IMR-90 (cell line): ENCODE measurements around the gene NLRC5. TPM values are rescaled to one million over a fixed set of nuclear protein-coding genes. Genes with fewer than 3 reads are reported as not detected.

Experiments used
- ATAC-seq: fragments of 200-7000 bp; cut with Tn5 transposase; 2 replicates; pipeline ENCODE4 v1.9.1; 2020; ENCODE audit warnings: low read depth, mild to moderate bottlenecking, moderate library complexity
- BruUV-seq: library from RNA; stranded (reverse); fragments of 400-500 nt; replicated peaks from 2 replicates; lab custom pipeline; 2021; lab: Mats Ljungman, UMichigan
- CTCF ChIA-PET: fragments of 300-600 bp; formaldehyde crosslinking; extraction: SDS; loops from one replicate; lab custom pipeline; 2021; ENCODE audit warnings: antibody characterized with exemption; lab: Yijun Ruan, JAX
- POLR2A ChIA-PET: fragments of 300-600 bp; sonication (Branson Sonifier 250); formaldehyde crosslinking; loops from one replicate; lab custom pipeline; 2022; ENCODE audit warnings: antibody characterized with exemption; ENCODE audit not compliant: unreplicated experiment; lab: Charles Lee
- DNase-seq: peaks from one replicate; pipeline ENCODE4 v3.0.0; 2013
- H2AFZ ChIP-seq: replicated peaks from 2 replicates; pipeline ENCODE3; 2013; ENCODE audit warnings: low read length, mild to moderate bottlenecking; ENCODE audit not compliant: poor library complexity
- H2AK5ac ChIP-seq: 2 replicates; pipeline ENCODE4 v1.6.1; 2013; ENCODE audit warnings: low read depth, low read length, inconsistent platforms
- H2AK9ac ChIP-seq: replicated peaks from 2 replicates; pipeline ENCODE3; 2013; ENCODE audit warnings: mild to moderate bottlenecking, low read depth, low read length, moderate library complexity; ENCODE audit not compliant: poor library complexity
- H2BK120ac ChIP-seq: 2 replicates; pipeline ENCODE4 v1.6.1; 2013; ENCODE audit warnings: low read depth, low read length, inconsistent platforms
- H2BK15ac ChIP-seq: 3 replicates; pipeline ENCODE4 v1.6.1; 2013; ENCODE audit warnings: low read depth, low read length, inconsistent platforms
- H2BK20ac ChIP-seq: 2 replicates; pipeline ENCODE4 v1.6.1; 2013; ENCODE audit warnings: low read depth, mild to moderate bottlenecking, inconsistent platforms, low read length, moderate library complexity
- H2BK5ac ChIP-seq: 2 replicates; pipeline ENCODE4 v1.6.1; 2013; ENCODE audit warnings: mild to moderate bottlenecking, low read depth, low read length, inconsistent platforms; ENCODE audit not compliant: poor library complexity, severe bottlenecking
- H3K14ac ChIP-seq: replicated peaks from 2 replicates; pipeline ENCODE4 v1.6.1; 2013; ENCODE audit warnings: low read depth, low read length, inconsistent platforms
- H3K18ac ChIP-seq: 2 replicates; pipeline ENCODE4 v1.6.1; 2013; ENCODE audit warnings: low read depth, low read length, control low read depth
- H3K23ac ChIP-seq: 2 replicates; pipeline ENCODE4 v1.6.1; 2013; ENCODE audit warnings: low read depth, low read length, inconsistent platforms
- H3K27ac ChIP-seq: 2 replicates; pipeline ENCODE4 v1.5.1; 2013; ENCODE audit warnings: mild to moderate bottlenecking, control low read depth, low read length; ENCODE audit not compliant: insufficient read depth
- H3K27me3 ChIP-seq: 2 replicates; pipeline ENCODE4 v1.6.1; 2013; ENCODE audit warnings: low read length; ENCODE audit not compliant: control insufficient read depth, insufficient read depth
- H3K36me3 ChIP-seq: 2 replicates; pipeline ENCODE4 v1.6.1; 2013; ENCODE audit warnings: low read length, mixed read lengths; ENCODE audit not compliant: control insufficient read depth, insufficient read depth
- H3K4ac ChIP-seq: 2 replicates; pipeline ENCODE4 v1.6.1; 2013; ENCODE audit warnings: low read depth, low read length, inconsistent platforms
- H3K4me1 ChIP-seq: 2 replicates; pipeline ENCODE4 v1.6.1; 2013; ENCODE audit warnings: low read length, mixed read lengths; ENCODE audit not compliant: control insufficient read depth, insufficient read depth
- H3K4me2 ChIP-seq: 2 replicates; pipeline ENCODE4 v1.6.1; 2013; ENCODE audit warnings: low read depth, mild to moderate bottlenecking, control low read depth, low read length, moderate library complexity
- H3K4me3 ChIP-seq: 2 replicates; pipeline ENCODE4 v1.5.1; 2013; ENCODE audit warnings: low read depth, mild to moderate bottlenecking, control low read depth, low read length, moderate library complexity; ENCODE audit not compliant: insufficient read depth
- H3K56ac ChIP-seq: 2 replicates; pipeline ENCODE4 v1.6.1; 2013; ENCODE audit warnings: low read length, inconsistent platforms; ENCODE audit not compliant: insufficient read depth; ENCODE audit errors: extremely low read depth
- H3K79me1 ChIP-seq, 2 experiments: 2 replicates each; pipeline ENCODE4 v1.6.1; 2013; ENCODE audit warnings: low read length in 2 of 2, inconsistent platforms in 1 of 2, low read depth in 1 of 2
- H3K9ac ChIP-seq: 2 replicates; pipeline ENCODE4 v1.6.1; 2013; ENCODE audit warnings: low read depth, low read length, control low read depth
- H3K9me1 ChIP-seq: 2 replicates; pipeline ENCODE4 v1.6.1; 2013; ENCODE audit warnings: low read length, inconsistent platforms; ENCODE audit not compliant: insufficient read depth
- H3K9me3 ChIP-seq: 2 replicates; pipeline ENCODE4 v1.6.1; 2013; ENCODE audit warnings: low read length; ENCODE audit not compliant: control insufficient read depth, insufficient read depth
- H4K20me1 ChIP-seq: 2 replicates; pipeline ENCODE4 v1.6.1; 2013; ENCODE audit warnings: low read length, inconsistent platforms; ENCODE audit not compliant: insufficient read depth
- H4K5ac ChIP-seq: 2 replicates; pipeline ENCODE4 v1.6.1; 2013; ENCODE audit warnings: mild to moderate bottlenecking, low read depth, low read length, control low read depth
- H4K8ac ChIP-seq, 2 experiments: 2 replicates each; pipeline ENCODE4 v1.6.1; 2013; ENCODE audit warnings: low read depth in 2 of 2, low read length in 2 of 2, control low read depth in 1 of 2, inconsistent platforms in 1 of 2
- H4K91ac ChIP-seq: 2 replicates; pipeline ENCODE4 v1.6.1; 2013; ENCODE audit warnings: low read depth, low read length, inconsistent platforms; ENCODE audit not compliant: insufficient read depth
- BHLHE40 ChIP-seq: fragments of 150-350 bp; IDR thresholded peaks from 2 replicates; pipeline ENCODE4 v1.6.1; 2016; ENCODE audit warnings: mild to moderate bottlenecking, low read depth, low read length
- CEBPB ChIP-seq: IDR thresholded peaks from 2 replicates; pipeline ENCODE4 v1.6.1; 2012; ENCODE audit warnings: low read depth, low read length, improper control_type of control experiment
- CHD1 ChIP-seq: IDR thresholded peaks from 2 replicates; pipeline ENCODE4 v1.6.1; 2012; ENCODE audit warnings: low read depth, low read length, improper control_type of control experiment
- FOS ChIP-seq: fragments of 150-350 bp; IDR thresholded peaks from 2 replicates; pipeline ENCODE4 v1.6.1; 2016; ENCODE audit warnings: low read depth, low read length
- MAFK ChIP-seq: IDR thresholded peaks from 2 replicates; pipeline ENCODE4 v1.6.1; 2012; ENCODE audit warnings: low read depth, low read length, improper control_type of control experiment
- MAZ ChIP-seq: IDR thresholded peaks from 2 replicates; pipeline ENCODE4 v1.6.1; 2012; ENCODE audit warnings: low read depth, mild to moderate bottlenecking, low read length, improper control_type of control experiment, moderate library complexity, borderline replicate concordance
- MXI1 ChIP-seq: IDR thresholded peaks from 2 replicates; pipeline ENCODE4 v1.6.1; 2012; ENCODE audit warnings: low read depth, mild to moderate bottlenecking, low read length, moderate library complexity, borderline replicate concordance
- NFE2L2 ChIP-seq: fragments of 150-350 bp; IDR thresholded peaks from 2 replicates; pipeline ENCODE4 v1.6.1; 2016; ENCODE audit warnings: low read depth, mild to moderate bottlenecking, low read length
- POLR2A ChIP-seq: IDR thresholded peaks from 2 replicates; pipeline ENCODE4 v1.6.1; 2012; ENCODE audit warnings: mild to moderate bottlenecking, low read depth, low read length
- RAD21 ChIP-seq: IDR thresholded peaks from 2 replicates; pipeline ENCODE4 v1.6.1; 2012; ENCODE audit warnings: low read length, improper control_type of control experiment
- RFX5 ChIP-seq: IDR thresholded peaks from 2 replicates; pipeline ENCODE4 v1.8.0; 2012; ENCODE audit warnings: low read depth, mild to moderate bottlenecking, low read length, moderate library complexity
- SMC3 ChIP-seq: fragments of 150-350 bp; IDR thresholded peaks from 2 replicates; pipeline ENCODE4 v1.6.1; 2016; ENCODE audit warnings: low read depth, mild to moderate bottlenecking, antibody characterized with exemption, low read length, moderate library complexity
- WGBS, 2 experiments: methylation state at CpG; one replicate each; pipeline versions ENCODE4 v1.1.5 to v1.1.7; 2013; ENCODE audit warnings: missing lambda C conversion rate in 2 of 2; ENCODE audit not compliant: insufficient read length in 1 of 2; ENCODE audit errors: extremely low coverage in 2 of 2; 5-methylcytosine and 5-hydroxymethylcytosine counted together
- dilution Hi-C: fragments of 300-500 bp; cut with HindIII; formaldehyde crosslinking; loops from one replicate; pipeline ENCODE4 v1.14.3; 2018; ENCODE audit warnings: low sequenced_read_pairs; ENCODE audit not compliant: unreplicated experiment
- in situ Hi-C: fragments of 300-500 bp; cut with MboI; formaldehyde crosslinking; loops from 3 replicates; pipeline ENCODE4 v1.14.3; 2019; ENCODE audit warnings: low sequenced_read_pairs, inconsistent platforms, mixed read lengths
- intact Hi-C: fragments of 100-400 bp; cut with micrococcal nuclease; formaldehyde crosslinking; loops from 2 replicates; pipeline ENCODE4 v1.10.0; 2022
- polyA plus RNA-seq, 3 experiments: library from polyadenylated mRNA; depleted of rRNA; stranded (reverse); fragments of >200 nt; gene quantifications; 2 replicates each; pipeline ENCODE4 v1.2.3, GENCODE V29; 2012; ENCODE audit warnings: low replicate concordance in 1 of 3
- total RNA-seq: library from RNA; depleted of rRNA; stranded (reverse); fragments of >200 nt; gene quantifications from 2 replicates; pipeline ENCODE4 v1.2.3, GENCODE V29; 2012

NLRC5 gene
- total and polyA plus RNA-seq, 2 of the 4 experiments (the other 2 are of a cell fraction), result 9.1 to 14.9 TPM

DNA sequence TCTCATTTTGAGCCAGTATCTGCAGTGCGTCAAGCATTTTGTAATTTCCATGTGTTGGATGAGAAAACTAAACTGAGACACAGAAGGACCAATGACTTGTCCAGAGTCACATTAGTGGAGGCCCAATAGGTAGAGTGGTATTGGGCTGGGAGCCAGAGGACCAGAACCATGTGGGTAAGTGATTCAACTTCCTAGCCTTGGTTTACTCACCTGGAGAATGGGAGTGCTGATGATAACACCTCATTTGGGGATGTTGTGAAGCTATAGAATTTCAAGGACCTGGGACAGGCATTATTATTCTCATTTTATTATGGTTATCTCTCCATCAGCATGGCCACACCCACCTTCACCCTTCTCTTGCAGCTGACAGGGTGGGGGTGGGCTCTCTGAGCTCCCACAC lies 111.1 kb downstream of the NLRC5 start:
- Histone ChIP-seq H3K79me1 (peaks cover 5 to 34% of the 10 kb centered on the region in 2 experiments; a peak in 2 of 4 replicates), H3K36me3 (no peaks in the 10 kb centered on the region), H3K4me3 (no peak overlapping the region), H2BK120ac (no peak overlapping the region), H3K18ac (no peak overlapping the region), H4K91ac (no peak overlapping the region), H2AFZ (no peak overlapping the region), H2BK20ac (no peak overlapping the region), H3K4me1 (no peaks in the 10 kb centered on the region), H4K5ac (no peak overlapping the region), H2AK9ac (no peak overlapping the region), H3K4ac (no peak overlapping the region), H3K9ac (no peak overlapping the region), H4K8ac (no peak overlapping the region), H2BK15ac (no peak overlapping the region), H2AK5ac (no peak overlapping the region), H3K27me3 (no peaks in the 10 kb centered on the region), H4K20me1 (peaks cover 7% of the 10 kb centered on the region), H2BK5ac (no peak overlapping the region), H3K56ac (no peak overlapping the region), H3K23ac (no peak overlapping the region), H3K9me1 (peaks cover 15% of the 10 kb centered on the region; the same call in 1 of the 2 replicates), H3K4me2 (no peak overlapping the region), H3K14ac (no peak overlapping the region), H3K27ac (no peak overlapping the region), H3K9me3 (no peaks in the 10 kb centered on the region)
- no TSS peak for BruUV-seq
- TF ChIP-seq SMC3 (no peak), POLR2A (no peak), NFE2L2 (no peak), RAD21 (no peak), RFX5 (no peak), MAFK (no peak), FOS (no peak), MXI1 (no peak), CHD1 (no peak), BHLHE40 (no peak), MAZ (no peak), CEBPB (no peak)
- no peak for DNase-seq
- intact Hi-C loops, result no loop called here
- ATAC-seq, result no peak
- ChIA-PET POLR2A (no interaction called here), CTCF (interaction anchor here (1.2 kb wide), 1 partner anchor 8 kb away, joined by 6 read pairs; the partner anchor contains the start of gene CPNE2)
- in situ Hi-C loops, result no loop called here
- 100% methylated on average over 1 of the region's 1 CpG; no CpG with 5 or more reads in 1 of the 2 experiments for WGBS, 2 experiments
- dilution Hi-C loops, result no loop called here
